Activated T-cell treated with anti-CD3 and anti-CD28 coated beads for 24 hours (primary cell): ENCODE measurements around the gene NTNG1.
"Not testable (repeated sequence)": the region's sequence is repeated elsewhere in the genome, so short reads cannot be mapped to it uniquely, and the experiment has no call there.

ENCODE experiments used
- DNase-seq: peaks from one replicate; pipeline ENCODE4 v3.0.0-alpha.2; 2020; ENCODE audit warnings: low read depth

NTNG1 gene

DNA sequence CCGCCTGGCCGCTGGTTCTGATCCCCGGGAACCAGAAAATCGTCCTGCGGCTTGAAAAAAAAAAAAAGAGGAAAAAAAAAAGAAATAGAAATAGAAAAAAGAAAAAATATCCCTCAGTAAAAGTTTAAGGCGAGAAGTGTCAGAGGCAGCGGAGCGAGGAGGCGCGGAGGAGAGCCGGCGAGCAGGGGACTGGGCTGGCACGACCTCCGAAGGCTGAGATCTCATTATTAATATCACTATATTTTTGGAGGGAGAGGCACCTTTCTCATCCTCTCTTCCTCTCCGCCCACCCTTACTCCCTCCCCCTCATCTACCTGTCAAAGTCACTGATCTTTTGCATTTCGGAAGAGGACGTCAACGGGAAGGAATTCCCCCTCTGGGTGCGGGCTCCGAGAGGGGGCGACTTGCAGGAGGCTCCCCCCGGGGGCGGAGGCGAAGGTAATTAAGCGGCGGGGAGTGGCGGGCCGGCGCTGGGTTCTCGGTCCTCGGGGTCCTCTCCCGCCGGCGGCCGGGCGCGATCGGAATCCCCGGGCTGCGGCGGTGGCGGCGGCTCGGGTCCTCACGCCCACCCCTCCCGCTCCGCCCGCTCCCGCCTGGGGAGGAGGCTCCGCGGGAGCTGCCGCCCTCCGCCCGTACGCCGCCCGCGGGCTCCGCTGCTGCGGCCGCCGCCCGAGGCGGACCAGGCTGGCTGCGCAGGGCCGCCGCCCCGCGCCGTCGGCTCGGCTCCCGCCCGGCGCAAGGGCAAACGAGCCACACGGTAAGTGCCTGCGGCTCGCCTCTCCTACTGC is at the start of gene NTNG1:
Gene NTNG1 (plus strand): TSS at position 337 of the 788 bp plus-strand sequence.
- no peak for DNase-seq

DNA sequence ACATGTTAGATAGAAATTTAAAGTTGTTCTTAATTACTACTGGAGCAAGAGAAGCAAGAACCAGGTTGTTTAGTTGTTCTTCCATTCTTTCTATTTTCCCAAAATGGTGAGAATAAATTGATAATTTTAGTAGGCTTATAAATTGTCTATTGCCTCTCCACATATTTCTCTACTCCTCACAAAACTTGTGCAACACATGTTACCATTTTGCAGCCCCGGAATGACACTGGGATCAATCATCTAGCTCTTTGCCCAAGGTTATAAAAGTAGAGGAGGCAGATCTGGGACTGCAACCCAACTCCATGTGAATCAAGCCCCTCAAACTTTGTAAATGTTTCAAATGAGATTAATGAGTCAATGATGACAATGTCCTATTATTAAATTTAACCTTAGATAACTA is 49.4 kb upstream of the NTNG1 start:
- DNase-seq = no peak

DNA sequence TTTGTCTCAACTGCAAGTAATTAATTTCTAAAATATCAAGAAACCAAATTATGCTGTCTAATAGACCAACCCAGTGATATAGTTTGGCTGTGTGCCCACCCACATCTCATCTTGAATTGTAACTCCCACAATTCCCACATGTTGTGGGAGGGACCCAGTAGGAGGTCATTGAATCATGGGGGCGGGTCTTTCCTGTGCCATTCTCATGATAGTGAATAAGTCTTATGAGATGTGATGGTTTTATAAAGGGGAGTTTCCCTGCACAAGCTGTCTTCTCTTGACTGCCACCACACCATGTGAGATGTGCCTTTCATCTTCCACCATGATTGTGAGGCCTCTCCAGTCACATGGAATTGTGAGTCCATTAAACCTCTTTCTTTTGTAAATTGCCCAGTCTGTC is 47.4 kb upstream of the NTNG1 start:
- DNase-seq = not testable (repeated sequence)

DNA sequence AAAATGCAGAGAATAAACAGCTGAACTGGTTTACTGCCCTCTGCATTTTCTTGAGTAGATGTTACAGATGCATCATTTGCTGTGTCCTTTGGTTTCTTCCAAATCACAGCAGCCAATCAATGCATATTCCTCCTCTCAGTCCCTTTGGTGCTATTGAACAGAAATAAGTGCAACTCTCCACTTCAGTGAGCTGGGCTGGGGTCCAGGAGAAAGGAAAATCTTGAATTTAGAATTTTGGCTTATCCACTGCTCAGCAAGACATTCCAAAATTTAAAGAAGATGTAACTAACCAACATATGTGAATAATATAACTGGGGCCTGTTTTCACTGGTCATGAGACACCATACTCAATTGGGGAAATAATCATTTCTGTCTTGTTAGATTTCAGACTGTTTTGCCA is 45.2 kb upstream of the NTNG1 start:
- no peak for DNase-seq

GRCh38 chr1:107096690-107097089 is 44.1 kb upstream of the NTNG1 start:
- no peak for DNase-seq

- no peak for DNase-seq
Measured at GRCh38 chr1:107098961-107099360, 41.9 kb upstream of the NTNG1 start.

DNA sequence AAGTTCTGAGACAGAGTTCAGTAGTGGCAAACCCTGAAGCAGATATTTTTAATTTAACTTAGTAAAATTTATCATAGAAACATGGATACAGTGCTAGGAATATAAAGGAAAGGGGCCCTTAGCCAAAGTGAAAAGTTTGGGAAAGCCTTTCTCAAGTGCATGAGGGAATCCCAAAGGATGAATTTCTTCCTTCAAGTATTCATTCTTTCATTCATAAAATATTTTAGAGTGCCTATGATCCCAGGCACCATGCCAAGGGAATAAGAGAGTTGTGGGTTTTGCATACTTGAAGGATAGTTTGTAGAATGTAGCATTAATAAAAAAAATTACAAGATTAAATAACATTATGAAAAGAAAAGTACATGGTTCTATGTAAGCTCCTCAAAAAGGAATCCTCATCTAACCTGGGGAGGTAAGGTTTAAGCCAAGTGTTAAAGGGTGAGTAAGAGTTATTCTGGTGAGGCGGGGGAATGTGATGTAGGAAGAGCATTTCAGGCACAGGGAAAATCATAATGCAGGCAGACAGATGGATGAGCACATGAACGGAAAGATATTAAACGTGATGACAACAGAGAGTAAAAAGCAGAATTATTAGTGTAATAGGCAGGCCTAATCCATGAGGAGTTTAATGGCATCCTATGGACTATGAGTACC is 40.4 kb upstream of the NTNG1 start:
- DNase-seq = no peak

GRCh38 chr1:107105914-107106313 is 34.9 kb upstream of the NTNG1 start:
- no peak for DNase-seq

DNA sequence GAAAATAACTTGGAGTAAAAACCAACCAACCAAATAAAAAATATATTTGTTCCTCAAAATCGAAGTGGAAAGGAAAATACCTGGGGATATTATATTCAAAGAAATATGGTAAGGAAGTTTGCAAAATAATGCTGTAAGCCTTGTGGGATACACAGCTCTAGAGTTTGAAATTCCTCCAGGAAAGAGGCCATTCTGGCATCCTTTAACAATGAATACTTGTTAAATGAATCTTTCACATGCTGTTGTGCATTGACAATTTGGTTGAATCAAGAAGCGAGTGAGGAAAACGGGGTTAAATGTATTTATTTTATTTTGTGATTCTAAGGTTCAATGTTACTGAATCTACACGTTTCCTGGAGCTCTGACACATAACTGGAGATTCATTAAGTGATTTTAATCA is 30.5 kb upstream of the NTNG1 start:
- DNase-seq = no peak

DNA sequence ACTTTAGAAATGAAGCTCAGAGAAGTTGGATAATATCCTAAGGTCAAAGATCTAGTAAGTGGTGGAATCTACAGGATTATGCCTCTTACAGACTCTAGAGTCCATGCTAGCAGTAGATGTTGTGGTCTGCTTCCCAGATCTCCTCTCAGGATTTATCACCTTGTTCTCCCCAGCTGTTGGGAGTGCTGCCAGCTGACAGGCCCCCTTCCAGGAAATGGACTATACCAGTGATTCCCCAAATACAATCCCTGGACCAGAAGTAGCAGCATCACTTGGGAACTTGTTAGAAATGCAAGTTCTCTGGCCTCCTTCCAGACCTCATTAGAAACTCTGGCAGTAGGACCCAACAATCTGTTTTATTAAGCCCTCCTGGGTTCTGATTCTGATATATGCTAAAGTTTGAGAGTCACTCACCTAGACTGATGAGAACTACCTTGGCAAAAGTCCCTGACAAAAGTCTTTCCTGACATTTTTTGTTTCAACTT is 24.5 kb upstream of the NTNG1 start:
- DNase-seq = no peak

GRCh38 chr1:107122225-107122624 is 18.6 kb upstream of the NTNG1 start:
- no peak for DNase-seq

DNA sequence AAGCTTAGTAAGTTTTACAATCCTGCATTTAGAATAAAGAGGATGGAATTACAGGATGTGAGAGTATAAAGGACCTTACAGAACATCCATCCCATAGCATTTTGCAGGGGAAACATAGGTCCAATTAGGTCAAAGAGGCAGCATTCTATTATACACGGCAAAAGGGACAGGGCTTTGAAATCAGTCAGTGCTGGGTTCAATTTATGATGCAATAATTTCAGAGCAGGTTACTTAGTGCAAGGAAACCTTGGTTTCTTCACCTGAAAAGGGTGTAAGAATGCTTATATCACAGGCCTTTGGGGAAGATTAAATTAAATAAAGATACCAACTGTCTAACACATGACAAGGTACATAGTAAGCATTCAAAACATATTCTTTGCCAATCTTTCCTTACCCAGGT is 17.1 kb upstream of the NTNG1 start:
- DNase-seq = no peak

DNA sequence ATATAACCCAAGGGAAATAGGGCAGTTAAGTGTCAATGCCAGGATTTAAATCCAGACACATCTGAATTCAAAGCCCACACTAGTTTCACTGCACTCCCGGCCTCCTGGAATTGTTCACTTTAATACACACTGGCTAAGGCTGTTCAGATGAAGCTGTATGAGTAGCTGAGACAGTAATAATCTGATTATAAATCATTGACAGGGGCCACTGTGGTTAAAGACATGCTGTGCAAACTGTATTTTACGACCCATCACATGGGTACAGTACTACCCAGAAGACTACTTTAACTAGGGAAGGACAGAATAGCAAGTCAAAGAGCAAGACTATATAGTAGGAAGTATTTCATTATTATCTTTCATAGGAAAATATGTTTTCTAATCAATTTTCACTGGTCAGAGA is 16.1 kb upstream of the NTNG1 start:
- DNase-seq = no peak

DNA sequence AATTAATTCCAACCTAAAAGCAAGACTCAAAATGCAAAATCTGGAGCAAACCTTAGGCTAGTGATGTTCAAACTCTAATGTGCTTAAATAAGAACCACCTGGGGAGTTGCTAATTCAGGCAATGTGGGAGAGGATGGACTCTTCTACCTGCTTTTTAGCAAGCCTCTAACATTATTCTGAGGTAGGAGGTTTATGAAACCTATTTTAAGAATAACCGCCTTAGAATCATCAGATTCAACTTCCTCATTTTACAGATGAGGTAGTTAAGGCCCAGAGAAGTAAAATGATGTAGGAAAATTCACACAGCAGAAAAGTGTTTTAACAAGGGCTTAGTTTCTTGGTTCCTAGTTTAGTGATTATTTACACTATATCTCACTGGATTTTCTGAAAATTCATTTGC is 8.6 kb upstream of the NTNG1 start:
- no peak for DNase-seq

- DNase-seq = no peak
Measured at GRCh38 chr1:107132780-107133179, 8.1 kb upstream of the NTNG1 start.

GRCh38 chr1:107135463-107135862 is 5.4 kb upstream of the NTNG1 start:
- DNase-seq = no peak

DNA sequence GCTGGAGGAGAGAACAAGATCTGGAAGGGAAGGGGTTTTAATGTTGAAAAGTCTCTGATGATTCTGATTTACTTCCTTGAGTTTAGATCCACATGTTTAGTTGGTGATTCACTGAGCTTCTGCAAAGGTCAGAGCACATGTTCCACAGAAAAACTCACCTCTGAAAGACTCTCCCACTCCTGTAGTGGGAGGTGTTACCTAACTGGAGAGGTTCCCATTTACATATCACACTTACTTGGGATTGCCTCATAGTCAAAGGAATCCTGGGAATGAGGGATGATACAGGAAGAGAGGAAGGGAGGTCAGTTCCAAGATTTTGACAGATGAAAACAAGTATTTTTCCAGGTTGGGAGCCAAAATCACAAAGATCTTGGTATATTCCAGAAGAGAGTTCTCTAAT is 2.7 kb upstream of the NTNG1 start:
- DNase-seq = no peak

GRCh38 chr1:107138767-107139445 is 1.9 kb upstream of the NTNG1 start:
- no peak for DNase-seq

DNA sequence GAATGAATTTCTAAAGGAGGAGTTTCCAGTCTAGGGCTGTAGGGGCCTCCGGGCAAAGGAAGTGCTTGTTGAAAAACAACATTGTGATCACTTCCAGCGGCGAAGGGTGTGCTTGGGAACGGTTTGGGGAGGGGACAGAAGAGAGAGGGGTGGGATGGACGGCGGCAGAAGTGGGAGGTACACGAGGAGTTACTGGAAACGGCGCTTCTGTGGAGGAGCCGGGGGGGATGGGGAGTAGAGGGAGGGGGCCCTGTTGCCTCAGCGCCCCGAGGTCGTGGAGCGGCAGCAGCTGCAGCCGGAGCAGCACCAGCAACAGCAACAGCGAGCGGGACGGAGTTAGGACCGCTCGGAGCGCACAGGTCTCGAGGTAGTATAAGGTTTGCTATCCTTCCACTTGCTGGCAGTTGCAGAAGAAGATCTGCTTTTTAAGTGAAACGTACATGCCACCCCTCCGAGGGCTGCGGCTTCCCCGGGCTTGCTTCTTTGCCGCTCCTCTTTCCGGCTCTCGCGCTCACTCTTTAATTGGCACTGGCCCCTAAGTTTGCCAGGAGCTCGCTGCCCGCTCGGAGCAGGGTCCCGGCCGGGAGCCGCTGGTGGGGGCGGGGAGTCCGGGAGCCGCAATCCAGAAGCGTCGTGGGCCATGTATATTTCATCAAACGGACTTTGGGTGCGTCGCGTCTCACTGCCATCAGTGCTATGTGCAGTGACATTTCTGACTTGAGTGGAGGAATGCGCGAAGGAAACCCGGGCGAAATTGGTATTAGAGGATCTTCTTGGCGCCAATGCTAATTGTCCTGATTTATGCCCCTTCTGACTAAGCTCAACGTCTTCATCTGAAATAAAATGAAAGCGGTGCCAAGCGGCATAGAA is 771 bp upstream of the NTNG1 start:
- no peak for DNase-seq

DNA sequence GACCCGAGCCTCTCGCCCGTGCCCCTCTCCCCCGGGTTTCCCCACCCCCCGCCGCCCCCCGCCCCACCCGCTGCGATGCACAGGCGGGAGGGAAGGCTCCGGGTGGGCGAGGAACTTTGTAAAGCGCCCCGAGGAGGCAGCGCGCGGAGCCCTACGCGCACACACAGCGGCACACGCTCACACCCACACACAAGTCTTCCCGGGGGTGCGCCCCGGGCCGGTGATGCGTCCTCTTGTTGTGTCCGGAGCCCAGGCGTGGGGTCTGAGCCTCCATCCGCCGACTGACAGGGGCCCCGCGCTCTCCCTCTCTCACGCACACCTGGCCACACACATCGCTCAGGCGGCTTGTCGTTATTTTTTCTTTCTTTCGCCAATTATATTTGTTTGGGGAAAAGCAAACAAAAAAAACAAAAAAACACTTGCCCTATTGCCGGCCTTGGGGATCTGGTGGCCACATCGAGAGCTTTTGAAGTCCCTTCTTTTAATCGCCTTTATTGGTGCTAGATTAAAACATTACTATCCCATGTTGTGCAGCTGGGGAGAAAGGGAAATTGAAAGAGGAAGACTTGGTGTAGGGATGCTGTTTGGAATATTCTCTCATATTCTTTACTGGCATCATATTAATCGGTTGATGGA is 770 bp downstream of the NTNG1 start:
- DNase-seq = no peak

GRCh38 chr1:107142140-107142542 is 1.3 kb downstream of the NTNG1 start:
- DNase-seq = no peak

DNA sequence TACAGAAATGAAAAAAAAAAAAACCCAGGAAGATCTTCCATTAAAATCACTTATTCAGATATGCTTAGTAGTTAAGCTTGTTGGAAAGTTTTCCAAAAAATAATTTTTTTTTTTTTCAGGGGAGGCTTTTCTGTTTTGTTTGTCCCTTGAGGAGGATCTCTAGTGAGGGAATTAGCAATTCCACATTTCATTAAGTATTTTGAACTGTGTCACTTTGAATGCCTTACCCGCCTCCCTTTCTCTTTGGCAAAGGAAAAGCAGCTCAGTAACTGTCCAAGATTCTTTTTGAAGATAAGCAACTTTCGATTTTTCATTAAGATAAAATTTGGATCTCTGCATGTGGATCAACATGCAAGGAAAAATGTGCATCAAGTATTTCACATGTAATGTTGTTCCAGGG is 1.8 kb downstream of the NTNG1 start:
- DNase-seq = no peak
